Sigmoid colon (tissue), 7 donors: ENCODE measurements around the gene KRTAP10-5. TPM values are rescaled to one million over a fixed set of nuclear protein-coding genes. Genes with fewer than 3 reads are reported as not detected.

ENCODE experiments used
- DNase-seq: peaks from one replicate; pipeline ENCODE4 v3.0.0-alpha.2; 2019
- H3K27ac ChIP-seq, 4 donors: fragments of 200-600 bp; sonication (generic); one replicate each; pipeline ENCODE4 v1.5.1; 2016 to 2019; ENCODE audit warnings: mild to moderate bottlenecking in 1 of 4
- H3K27me3 ChIP-seq, 3 donors: fragments of 200-600 bp; sonication (generic); one replicate each; pipeline ENCODE4 v1.5.1; 2019; ENCODE audit warnings: mild to moderate bottlenecking in 1 of 3
- H3K36me3 ChIP-seq, 4 donors: fragments of 200-600 bp; sonication (generic); one replicate each; pipeline ENCODE4 v1.5.1; 2016 to 2019
- H3K4me1 ChIP-seq, 4 donors: fragments of 200-600 bp; sonication (generic); one replicate each; pipeline ENCODE4 v1.5.1; 2017 to 2019
- H3K4me3 ChIP-seq, 4 donors: fragments of 200-600 bp; sonication (generic); one replicate each; pipeline ENCODE4 v1.5.1; 2017 to 2019; ENCODE audit warnings: mild to moderate bottlenecking in 2 of 4, moderate library complexity in 1 of 4
- H3K9me3 ChIP-seq, 4 donors: fragments of 200-600 bp in 3 of 4; sonication (generic) in 3 of 4; one replicate each; pipeline versions ENCODE4 v1.5.1 to v1.6.1; 2013 to 2019
- CTCF ChIP-seq, 4 experiments: fragments of 450-650 bp in 3 of 4; fragments of 200-600 bp in 1 of 4; IDR thresholded peaks; one replicate each; pipeline ENCODE4 v1.5.1; 2016 to 2019; ENCODE audit warnings: antibody characterized with exemption in 4 of 4, mild to moderate bottlenecking in 3 of 4, moderate library complexity in 2 of 4
- EP300 ChIP-seq, 4 donors: sonication (generic); formaldehyde crosslinking; IDR thresholded peaks; one replicate each; pipeline ENCODE4 v1.6.1; 2017; ENCODE audit warnings: antibody characterized with exemption in 4 of 4
- POLR2A ChIP-seq, 2 donors: fragments of 450-650 bp; IDR thresholded peaks; one replicate each; pipeline ENCODE4 v1.6.1; 2016; ENCODE audit warnings: antibody characterized with exemption in 2 of 2, mild to moderate bottlenecking in 2 of 2, moderate library complexity in 2 of 2
- POLR2AphosphoS5 ChIP-seq, 4 donors: sonication (generic); formaldehyde crosslinking; IDR thresholded peaks; one replicate each; pipeline ENCODE4 v1.6.1; 2017; ENCODE audit warnings: antibody characterized with exemption in 4 of 4
- WGBS, 2 donors: extraction: QIAGEN DNeasy Blood & Tissue Kit; methylation state at CpG; one replicate each; pipeline ENCODE4 v1.1.7; 2013; 5-methylcytosine and 5-hydroxymethylcytosine counted together
- intact Hi-C: fragments of 100-400 bp; cut with DNase I; formaldehyde crosslinking; loops from one replicate; pipeline ENCODE4 v1.15.1; 2023
- polyA plus RNA-seq, 3 donors: library from polyadenylated mRNA; stranded (reverse); fragments of 200-250 nt; gene quantifications; one replicate each; pipeline ENCODE4 v1.2.3, GENCODE V29; 2013
- total RNA-seq, 4 donors: library from RNA; depleted of rRNA; stranded (reverse); fragments of >200 nt; gene quantifications; one replicate each; pipeline ENCODE4 v1.1.0, GENCODE V29; 2016
- donor health status: healthy with polysubstance abuse.
- donor health status: Bipolar disorder and iron deficiency.
- donor health status: healthy.

Gene KRTAP10-5
- total and polyA plus RNA-seq, 7 donors: not detected

- Histone ChIP-seq H3K27ac (no peak overlapping the region), H3K27me3 (peaks cover 0 to 39% (median 15%) of the 10 kb centered on the region in 3 donors), H3K4me1 (no peaks in the 10 kb centered on the region), H3K9me3 (no peaks in the 10 kb centered on the region), H3K4me3 (no peak overlapping the region), H3K36me3 (no peaks in the 10 kb centered on the region)
- DNase-seq: no peak
- intact Hi-C loops: no loop called here
- WGBS, 2 donors: 85 to 88% methylated on average over 8 of the region's 8 CpGs
- TF ChIP-seq POLR2A (IDR thresholded peaks at IDR 0.05) (no peak), CTCF (IDR thresholded peaks at IDR 0.05) (no peak), POLR2AphosphoS5 (IDR thresholded peaks at IDR 0.05) (no peak), EP300 (IDR thresholded peaks at IDR 0.05) (no peak)
Measured at GRCh38 chr21:44599264-44600029, 19.0 kb upstream of the KRTAP10-5 start.

GRCh38 chr21:44598061-44598460 lies 17.7 kb upstream of the KRTAP10-5 start:
- intact Hi-C loops: no loop called here
- Histone ChIP-seq H3K36me3 (no peaks in the 10 kb centered on the region), H3K4me1 (no peaks in the 10 kb centered on the region), H3K27ac (no peak overlapping the region), H3K27me3 (peaks cover 0 to 29% (median 9%) of the 10 kb centered on the region in 3 donors), H3K4me3 (no peak overlapping the region), H3K9me3 (no peaks in the 10 kb centered on the region)
- DNase-seq: no peak
- no peak for TF ChIP-seq POLR2AphosphoS5 (IDR thresholded peaks at IDR 0.05)
- no peak for TF ChIP-seq EP300 (IDR thresholded peaks at IDR 0.05)
- no peak for TF ChIP-seq POLR2A (IDR thresholded peaks at IDR 0.05)
- 78 to 82% methylated on average over 11 of the region's 11 CpGs for WGBS, 2 donors

- Histone ChIP-seq H3K9me3 (no peaks in the 10 kb centered on the region), H3K27ac (no peak overlapping the region), H3K4me1 (no peaks in the 10 kb centered on the region), H3K27me3 (peaks cover 0 to 26% (median 4%) of the 10 kb centered on the region in 3 donors), H3K4me3 (no peak overlapping the region), H3K36me3 (no peaks in the 10 kb centered on the region)
- intact Hi-C loops: no loop called here
- DNase-seq: no peak
- TF ChIP-seq POLR2AphosphoS5 (IDR thresholded peaks at IDR 0.05) (no peak), CTCF (IDR thresholded peaks at IDR 0.05) (no peak), EP300 (IDR thresholded peaks at IDR 0.05) (no peak), POLR2A (IDR thresholded peaks at IDR 0.05) (no peak)
- WGBS, 2 donors: 71 to 78% methylated on average over 9 of the region's 9 CpGs
Measured at GRCh38 chr21:44596068-44596725, 15.8 kb upstream of the KRTAP10-5 start.

- no peaks in the 10 kb centered on the region for H3K4me1 ChIP-seq
- DNase-seq: no peak
- TF ChIP-seq CTCF (IDR thresholded peaks at IDR 0.05) (no peak), EP300 (IDR thresholded peaks at IDR 0.05) (no peak), POLR2AphosphoS5 (IDR thresholded peaks at IDR 0.05) (no peak), POLR2A (IDR thresholded peaks at IDR 0.05) (no peak)
Measured at GRCh38 chr21:44595524-44595923, 15.1 kb upstream of the KRTAP10-5 start.

GRCh38 chr21:44594406-44594916 lies 14.1 kb upstream of the KRTAP10-5 start:
- no peak overlapping the region for H3K4me3 ChIP-seq
- no peak for DNase-seq
- no peaks in the 10 kb centered on the region for H3K4me1 ChIP-seq
- H3K27ac ChIP-seq: no peak overlapping the region
- intact Hi-C loops: no loop called here
- H3K27me3 ChIP-seq: peaks cover 0 to 31% (median 18%) of the 10 kb centered on the region in 3 donors
- H3K9me3 ChIP-seq: no peaks in the 10 kb centered on the region
- no peak for TF ChIP-seq EP300 (IDR thresholded peaks at IDR 0.05)
- no peak for TF ChIP-seq CTCF (IDR thresholded peaks at IDR 0.05)
- no peak for TF ChIP-seq POLR2A (IDR thresholded peaks at IDR 0.05)
- 62 to 77% methylated on average over 12 of the region's 12 CpGs for WGBS, 2 donors
- H3K36me3 ChIP-seq: no peaks in the 10 kb centered on the region

More at GRCh38 chr21:44595524-44595923, 15.1 kb upstream of the KRTAP10-5 start:
- H3K27me3 ChIP-seq: peaks cover 0 to 29% (median 7%) of the 10 kb centered on the region in 3 donors
- H3K36me3 ChIP-seq: no peaks in the 10 kb centered on the region
- no peak overlapping the region for H3K4me3 ChIP-seq
- no peaks in the 10 kb centered on the region for H3K9me3 ChIP-seq
- no peak overlapping the region for H3K27ac ChIP-seq
- WGBS, 2 donors: 69 to 73% methylated on average over 6 of the region's 6 CpGs
- intact Hi-C loops: no loop called here
